GM06990 (cell line): ENCODE data around the gene ASCC3.

Source experiments
- DNase-seq: peaks from one replicate; pipeline ENCODE4 v3.0.0-alpha.2; 2011; ENCODE audit not compliant: insufficient read length; ENCODE audit errors: extremely low read depth
- H3K27me3 ChIP-seq: replicated peaks from 2 replicates; pipeline ENCODE4 v1.6.0; 2011; ENCODE audit warnings: low read length; ENCODE audit not compliant: control insufficient read depth, insufficient read depth
- H3K36me3 ChIP-seq: 2 replicates; pipeline ENCODE4 v1.5.1; 2011; ENCODE audit warnings: low read length; ENCODE audit not compliant: control insufficient read depth, insufficient read depth
- H3K4me3 ChIP-seq: replicated peaks from 2 replicates; pipeline ENCODE4 v1.5.1; 2011; ENCODE audit warnings: low read depth, mild to moderate bottlenecking, control low read depth, low read length
- CTCF ChIP-seq: IDR thresholded peaks from 2 replicates; pipeline ENCODE4 v1.5.1; 2011; ENCODE audit warnings: low read length, control low read depth, mild to moderate bottlenecking, inconsistent platforms; ENCODE audit not compliant: insufficient read depth, poor library complexity, severe bottlenecking

Gene ASCC3

GRCh38 chr6:100514660-100515059 is 366.5 kb downstream of the ASCC3 start:
- Histone ChIP-seq H3K36me3 (peaks cover 8% of the 10 kb centered on the region), H3K4me3 (no peak overlapping the region), H3K27me3 (no peaks in the 10 kb centered on the region)
- no peak for DNase-seq
- TF ChIP-seq CTCF = no peak

GRCh38 chr6:100512203-100512862 is 368.8 kb downstream of the ASCC3 start:
- no peak overlapping the region for H3K4me3 ChIP-seq
- peaks cover 10% of the 10 kb centered on the region for H3K36me3 ChIP-seq
- H3K27me3 ChIP-seq = no peaks in the 10 kb centered on the region
- no peak for DNase-seq
- no peak for TF ChIP-seq CTCF

GRCh38 chr6:100509101-100509500 is 372.0 kb downstream of the ASCC3 start:
- TF ChIP-seq CTCF = no peak
- Histone ChIP-seq H3K36me3 (peaks cover 7% of the 10 kb centered on the region), H3K27me3 (no peaks in the 10 kb centered on the region), H3K4me3 (no peak overlapping the region)
- DNase-seq = no peak

- Histone ChIP-seq H3K4me3 (no peak overlapping the region), H3K27me3 (no peaks in the 10 kb centered on the region), H3K36me3 (peaks cover 2% of the 10 kb centered on the region; the same call in 1 of the 2 replicates)
- DNase-seq = no peak
- no peak for TF ChIP-seq CTCF
These were observed 374.5 kb downstream of the ASCC3 start for GRCh38 chr6:100506651-100507050.

GRCh38 chr6:100504786-100505737 is 376.1 kb downstream of the ASCC3 start:
- Histone ChIP-seq H3K4me3 (no peak overlapping the region), H3K27me3 (no peaks in the 10 kb centered on the region), H3K36me3 (peaks cover 2% of the 10 kb centered on the region; the same call in 1 of the 2 replicates)
- no peak for TF ChIP-seq CTCF
- DNase-seq = no peak
